HEK293 (cell line): ENCODE data around the gene NCK2.

Experiments
- WT1 ChIP-seq: fragments of 450-650 bp; formaldehyde crosslinking; IDR thresholded peaks from 2 replicates; pipeline ENCODE4 v1.5.1; 2016; ENCODE audit warnings: missing biosample characterization, missing genetic modification characterization
- ZNF324 ChIP-seq: fragments of 450-650 bp; formaldehyde crosslinking; IDR thresholded peaks from 2 replicates; pipeline ENCODE4 v1.5.1; 2016; ENCODE audit warnings: missing biosample characterization, missing genetic modification characterization

DNA sequence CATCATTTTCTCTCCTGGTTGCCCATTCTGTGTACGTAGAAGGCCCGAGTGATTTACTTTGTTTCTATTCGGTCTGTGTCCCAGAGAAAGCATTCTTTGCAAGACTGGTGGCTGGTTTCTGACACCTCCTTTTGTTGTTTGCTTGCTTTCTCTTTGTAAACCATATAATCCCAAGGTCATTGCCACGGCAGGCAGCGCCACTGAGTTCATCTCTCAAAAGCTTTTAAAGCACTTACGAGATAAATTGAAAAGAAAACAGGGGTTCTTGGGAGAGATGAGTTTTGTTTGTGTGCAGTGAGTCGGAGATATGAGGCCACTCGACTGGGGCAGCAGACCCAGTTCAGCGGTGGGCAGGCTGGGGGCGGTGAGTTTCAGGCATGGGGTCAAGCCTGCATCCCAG lies 137.6 kb downstream of the NCK2 start:
- no peak for TF ChIP-seq WT1 (tag by site-specific recombination)
- TF ChIP-seq ZNF324 (tag by site-specific recombination), result no peak
